Measurements from ENCODE around the gene SGMS1. TPM values are rescaled to one million over a fixed set of nuclear protein-coding genes. Genes with fewer than 3 reads are reported as not detected.

Gene SGMS1
- total and polyA plus RNA-seq, 2 donors (not counting 1 experiment from before 2014, with no cell fraction given): 39.9 to 82.1 TPM

DNA sequence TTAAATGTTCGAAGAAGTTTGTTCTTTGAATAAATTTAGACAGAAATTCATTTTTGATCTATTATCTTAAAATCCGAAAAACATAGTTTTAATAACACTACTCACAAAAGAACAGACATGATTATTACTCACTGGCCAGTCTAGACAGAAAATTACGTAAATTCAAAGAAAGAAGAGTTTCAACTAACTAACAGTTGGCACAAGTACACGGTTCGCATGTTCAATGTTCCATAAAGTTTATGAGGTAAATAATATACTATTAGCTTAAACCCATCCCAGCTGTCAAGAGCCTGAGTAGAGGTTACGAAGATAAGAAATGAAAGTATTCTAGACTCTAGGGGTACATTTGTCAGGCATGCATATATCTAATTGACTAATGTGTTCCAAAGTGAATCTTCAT is 220.7 kb downstream of the SGMS1 start:
- no peaks in the 10 kb centered on the region for H3K9me3 ChIP-seq (ENCODE audit: control insufficient read depth, insufficient read depth, low read depth, low read length)
- H3K9ac ChIP-seq (ENCODE audit: insufficient read depth, low read length): no peak overlapping the region
- no peak overlapping the region for H3K4me2 ChIP-seq (ENCODE audit: extremely low read depth, insufficient read depth, low read length)
- H3K27ac ChIP-seq (ENCODE audit: insufficient read depth, low read length): no peak overlapping the region
- no peak overlapping the region for H2AFZ ChIP-seq (ENCODE audit: low read length)
- no peak overlapping the region for H3K4me3 ChIP-seq (replicated peaks in 1 of 4; ENCODE audit: control extremely low read depth in 1 of 4, insufficient read depth in 1 of 4, low read depth in 3 of 4, low read length in 4 of 4)
- no peaks in the 10 kb centered on the region for H3K36me3 ChIP-seq (ENCODE audit: control insufficient read depth, insufficient read depth, low read length)
- H3K79me2 ChIP-seq (ENCODE audit: control insufficient read depth, insufficient read depth, low read length): peaks cover 48% of the 10 kb centered on the region
- H4K20me1 ChIP-seq (ENCODE audit: control insufficient read depth, extremely low read depth, insufficient read depth, low read length): no peaks in the 10 kb centered on the region
- TF ChIP-seq, protein P1, sequence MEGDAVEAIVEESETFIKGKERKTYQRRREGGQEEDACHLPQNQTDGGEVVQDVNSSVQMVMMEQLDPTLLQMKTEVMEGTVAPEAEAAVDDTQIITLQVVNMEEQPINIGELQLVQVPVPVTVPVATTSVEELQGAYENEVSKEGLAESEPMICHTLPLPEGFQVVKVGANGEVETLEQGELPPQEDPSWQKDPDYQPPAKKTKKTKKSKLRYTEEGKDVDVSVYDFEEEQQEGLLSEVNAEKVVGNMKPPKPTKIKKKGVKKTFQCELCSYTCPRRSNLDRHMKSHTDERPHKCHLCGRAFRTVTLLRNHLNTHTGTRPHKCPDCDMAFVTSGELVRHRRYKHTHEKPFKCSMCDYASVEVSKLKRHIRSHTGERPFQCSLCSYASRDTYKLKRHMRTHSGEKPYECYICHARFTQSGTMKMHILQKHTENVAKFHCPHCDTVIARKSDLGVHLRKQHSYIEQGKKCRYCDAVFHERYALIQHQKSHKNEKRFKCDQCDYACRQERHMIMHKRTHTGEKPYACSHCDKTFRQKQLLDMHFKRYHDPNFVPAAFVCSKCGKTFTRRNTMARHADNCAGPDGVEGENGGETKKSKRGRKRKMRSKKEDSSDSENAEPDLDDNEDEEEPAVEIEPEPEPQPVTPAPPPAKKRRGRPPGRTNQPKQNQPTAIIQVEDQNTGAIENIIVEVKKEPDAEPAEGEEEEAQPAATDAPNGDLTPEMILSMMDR (conservative IDR thresholded peaks at IDR 0.05 in 1 of 2, IDR thresholded peaks at IDR 0.05 in 1 of 2; ENCODE audit: low read depth in 1 of 2, low read length in 2 of 2): no peak
- no peak for TF ChIP-seq EZH2 (IDR thresholded peaks at IDR 0.05; ENCODE audit: low read length, missing control alignments)
- no peaks in the 10 kb centered on the region for H3K4me1 ChIP-seq (ENCODE audit: control insufficient read depth, extremely low read depth, insufficient read depth, low read length)
- no peak for DNase-seq (ENCODE audit: low read depth in 2 of 2)
- H3K27me3 ChIP-seq (ENCODE audit: control insufficient read depth, insufficient read depth, low read length): no peaks in the 10 kb centered on the region

DNA sequence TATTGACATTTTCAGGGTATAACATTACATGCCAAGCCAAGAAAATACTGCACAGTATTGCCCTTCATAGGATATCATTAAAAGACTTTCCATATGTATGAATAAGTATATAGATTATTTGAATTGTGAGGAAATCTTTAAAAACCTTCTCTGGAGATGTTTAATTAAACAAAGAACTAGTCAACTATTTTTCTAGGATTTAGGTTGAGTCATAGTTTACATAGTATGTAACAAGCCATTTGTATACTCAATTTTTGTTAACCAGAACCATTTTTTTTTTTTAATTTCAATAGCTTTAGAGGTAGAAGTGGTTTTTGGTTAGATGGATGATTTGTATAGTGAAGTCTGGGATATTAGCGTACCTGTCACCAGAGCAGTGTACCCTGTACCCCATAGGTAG is 221.3 kb downstream of the SGMS1 start:
- H3K9ac ChIP-seq (ENCODE audit: insufficient read depth, low read length): no peak overlapping the region
- H3K4me1 ChIP-seq (ENCODE audit: control insufficient read depth, extremely low read depth, insufficient read depth, low read length): peaks cover 4% of the 10 kb centered on the region
- H2AFZ ChIP-seq (ENCODE audit: low read length): no peak overlapping the region
- H3K79me2 ChIP-seq (ENCODE audit: control insufficient read depth, insufficient read depth, low read length): peaks cover 42% of the 10 kb centered on the region
- H3K27me3 ChIP-seq (ENCODE audit: control insufficient read depth, insufficient read depth, low read length): no peaks in the 10 kb centered on the region
- H3K9me3 ChIP-seq (ENCODE audit: control insufficient read depth, insufficient read depth, low read depth, low read length): no peaks in the 10 kb centered on the region
- no peak overlapping the region for H3K4me3 ChIP-seq (replicated peaks in 1 of 4; ENCODE audit: control extremely low read depth in 1 of 4, insufficient read depth in 1 of 4, low read depth in 3 of 4, low read length in 4 of 4)
- no peaks in the 10 kb centered on the region for H3K36me3 ChIP-seq (ENCODE audit: control insufficient read depth, insufficient read depth, low read length)
- no peak for DNase-seq (ENCODE audit: low read depth in 2 of 2)
- H3K27ac ChIP-seq (ENCODE audit: insufficient read depth, low read length): no peak overlapping the region
- no peak overlapping the region for H3K4me2 ChIP-seq (ENCODE audit: extremely low read depth, insufficient read depth, low read length)
- TF ChIP-seq, protein P1 (conservative IDR thresholded peaks at IDR 0.05 in 1 of 2, IDR thresholded peaks at IDR 0.05 in 1 of 2; ENCODE audit: low read depth in 1 of 2, low read length in 2 of 2): no peak
- TF ChIP-seq EZH2 (IDR thresholded peaks at IDR 0.05; ENCODE audit: low read length, missing control alignments): no peak
- H4K20me1 ChIP-seq (ENCODE audit: control insufficient read depth, extremely low read depth, insufficient read depth, low read length): no peaks in the 10 kb centered on the region

DNA sequence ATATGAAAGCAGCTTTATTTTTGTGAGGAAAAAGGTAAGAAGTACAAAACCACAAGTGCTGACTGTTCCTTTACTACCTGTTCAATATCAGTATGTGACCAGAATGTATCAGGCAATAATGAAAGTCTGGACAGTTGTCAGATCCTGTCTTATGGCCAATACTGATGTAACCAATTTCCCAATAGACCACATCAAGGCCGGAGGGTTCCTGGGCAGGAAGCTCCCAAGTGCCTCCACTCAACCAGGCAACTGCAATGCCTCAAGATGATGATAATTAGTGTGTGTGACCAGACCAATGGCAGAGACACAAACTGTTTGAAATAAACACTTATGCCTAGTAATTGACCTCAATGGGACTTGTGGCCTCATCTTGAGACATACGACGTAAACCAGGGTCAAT is 223.1 kb downstream of the SGMS1 start:
- H3K79me2 ChIP-seq (ENCODE audit: control insufficient read depth, insufficient read depth, low read length): peaks cover 43% of the 10 kb centered on the region
- no peak overlapping the region for H2AFZ ChIP-seq (ENCODE audit: low read length)
- no peaks in the 10 kb centered on the region for H3K9me3 ChIP-seq (ENCODE audit: control insufficient read depth, insufficient read depth, low read depth, low read length)
- no peak overlapping the region for H3K4me2 ChIP-seq (ENCODE audit: extremely low read depth, insufficient read depth, low read length)
- H3K4me3 ChIP-seq (replicated peaks in 1 of 4; ENCODE audit: control extremely low read depth in 1 of 4, insufficient read depth in 1 of 4, low read depth in 3 of 4, low read length in 4 of 4): no peak overlapping the region
- no peaks in the 10 kb centered on the region for H4K20me1 ChIP-seq (ENCODE audit: control insufficient read depth, extremely low read depth, insufficient read depth, low read length)
- no peaks in the 10 kb centered on the region for H3K27me3 ChIP-seq (ENCODE audit: control insufficient read depth, insufficient read depth, low read length)
- no peak overlapping the region for H3K9ac ChIP-seq (ENCODE audit: insufficient read depth, low read length)
- no peak for DNase-seq (ENCODE audit: low read depth in 2 of 2)
- H3K27ac ChIP-seq (ENCODE audit: insufficient read depth, low read length): no peak overlapping the region
- H3K4me1 ChIP-seq (ENCODE audit: control insufficient read depth, extremely low read depth, insufficient read depth, low read length): peaks cover 15% of the 10 kb centered on the region
- no peaks in the 10 kb centered on the region for H3K36me3 ChIP-seq (ENCODE audit: control insufficient read depth, insufficient read depth, low read length)
- TF ChIP-seq, protein P1 (conservative IDR thresholded peaks at IDR 0.05 in 1 of 2, IDR thresholded peaks at IDR 0.05 in 1 of 2; ENCODE audit: low read depth in 1 of 2, low read length in 2 of 2): no peak
- no peak for TF ChIP-seq EZH2 (IDR thresholded peaks at IDR 0.05; ENCODE audit: low read length, missing control alignments)
